Rectal smooth muscle tissue (tissue), 1 donor: Measurements from ENCODE around the gene ASIC2.

ENCODE experiments used
- H3K27ac ChIP-seq: one replicate; pipeline ENCODE4 v1.7.0; 2013; ENCODE audit warnings: low read depth, low read length, inconsistent platforms
- H3K27me3 ChIP-seq: one replicate; pipeline ENCODE4 v1.7.0; 2013; ENCODE audit warnings: low read length; ENCODE audit not compliant: control insufficient read depth, insufficient read depth
- H3K36me3 ChIP-seq: one replicate; pipeline ENCODE4 v1.7.0; 2013; ENCODE audit warnings: low read length; ENCODE audit not compliant: control insufficient read depth, insufficient read depth
- H3K4me1 ChIP-seq: one replicate; pipeline ENCODE4 v1.7.0; 2013; ENCODE audit warnings: low read length; ENCODE audit not compliant: control insufficient read depth, insufficient read depth
- H3K4me3 ChIP-seq: one replicate; pipeline ENCODE4 v1.7.0; 2013; ENCODE audit warnings: low read length
- H3K9ac ChIP-seq: one replicate; pipeline ENCODE4 v1.7.0; 2013; ENCODE audit warnings: low read length

Gene ASIC2

GRCh38 chr17:33209671-33210070 is 83.4 kb downstream of the ASIC2 start:
- H3K27me3 ChIP-seq = no peaks in the 10 kb centered on the region
- no peak overlapping the region for H3K27ac ChIP-seq
- no peaks in the 10 kb centered on the region for H3K4me1 ChIP-seq
- no peak overlapping the region for H3K4me3 ChIP-seq
- no peak overlapping the region for H3K9ac ChIP-seq
- no peaks in the 10 kb centered on the region for H3K36me3 ChIP-seq

GRCh38 chr17:33207231-33207630 is 85.9 kb downstream of the ASIC2 start:
- no peaks in the 10 kb centered on the region for H3K36me3 ChIP-seq
- H3K27ac ChIP-seq = no peak overlapping the region
- H3K4me3 ChIP-seq = no peak overlapping the region
- H3K4me1 ChIP-seq = no peaks in the 10 kb centered on the region
- H3K9ac ChIP-seq = no peak overlapping the region
- no peaks in the 10 kb centered on the region for H3K27me3 ChIP-seq

GRCh38 chr17:33205552-33205951 is 87.5 kb downstream of the ASIC2 start:
- Histone ChIP-seq H3K9ac (no peak overlapping the region), H3K27ac (no peak overlapping the region), H3K4me3 (no peak overlapping the region), H3K4me1 (no peaks in the 10 kb centered on the region), H3K36me3 (no peaks in the 10 kb centered on the region), H3K27me3 (no peaks in the 10 kb centered on the region)

- Histone ChIP-seq H3K36me3 (no peaks in the 10 kb centered on the region), H3K4me3 (no peak overlapping the region), H3K27me3 (no peaks in the 10 kb centered on the region), H3K9ac (no peak overlapping the region), H3K27ac (no peak overlapping the region), H3K4me1 (no peaks in the 10 kb centered on the region)
Observed at GRCh38 chr17:33204701-33205100, 88.4 kb downstream of the ASIC2 start.

GRCh38 chr17:33204156-33204555 is 88.9 kb downstream of the ASIC2 start:
- Histone ChIP-seq H3K36me3 (no peaks in the 10 kb centered on the region), H3K4me1 (no peaks in the 10 kb centered on the region), H3K9ac (no peak overlapping the region), H3K4me3 (no peak overlapping the region), H3K27me3 (no peaks in the 10 kb centered on the region), H3K27ac (no peak overlapping the region)

- Histone ChIP-seq H3K4me3 (no peak overlapping the region), H3K9ac (no peak overlapping the region), H3K4me1 (no peaks in the 10 kb centered on the region), H3K36me3 (no peaks in the 10 kb centered on the region), H3K27ac (no peak overlapping the region), H3K27me3 (no peaks in the 10 kb centered on the region)
Observed at GRCh38 chr17:33202796-33203495, 90.1 kb downstream of the ASIC2 start.

GRCh38 chr17:33202021-33202420 is 91.1 kb downstream of the ASIC2 start:
- H3K27me3 ChIP-seq = no peaks in the 10 kb centered on the region
- H3K9ac ChIP-seq = no peak overlapping the region
- H3K4me3 ChIP-seq = no peak overlapping the region
- H3K36me3 ChIP-seq = no peaks in the 10 kb centered on the region
- H3K27ac ChIP-seq = no peak overlapping the region
- H3K4me1 ChIP-seq = no peaks in the 10 kb centered on the region

GRCh38 chr17:33201283-33201682 is 91.8 kb downstream of the ASIC2 start:
- Histone ChIP-seq H3K9ac (no peak overlapping the region), H3K4me1 (no peaks in the 10 kb centered on the region), H3K36me3 (no peaks in the 10 kb centered on the region), H3K4me3 (no peak overlapping the region), H3K27ac (no peak overlapping the region), H3K27me3 (no peaks in the 10 kb centered on the region)

GRCh38 chr17:33200587-33200986 is 92.5 kb downstream of the ASIC2 start:
- Histone ChIP-seq H3K4me1 (no peaks in the 10 kb centered on the region), H3K27ac (no peak overlapping the region), H3K9ac (no peak overlapping the region), H3K4me3 (no peak overlapping the region), H3K27me3 (no peaks in the 10 kb centered on the region), H3K36me3 (no peaks in the 10 kb centered on the region)

- H3K27me3 ChIP-seq = no peaks in the 10 kb centered on the region
- H3K9ac ChIP-seq = no peak overlapping the region
- H3K4me1 ChIP-seq = no peaks in the 10 kb centered on the region
- H3K36me3 ChIP-seq = no peaks in the 10 kb centered on the region
- H3K4me3 ChIP-seq = no peak overlapping the region
- H3K27ac ChIP-seq = no peak overlapping the region
Observed at GRCh38 chr17:33199571-33200510, 93.3 kb downstream of the ASIC2 start.

- Histone ChIP-seq H3K36me3 (no peaks in the 10 kb centered on the region), H3K4me3 (no peak overlapping the region), H3K27ac (no peak overlapping the region), H3K4me1 (no peaks in the 10 kb centered on the region), H3K9ac (no peak overlapping the region), H3K27me3 (no peaks in the 10 kb centered on the region)
Observed at GRCh38 chr17:33198954-33199353, 94.1 kb downstream of the ASIC2 start.

GRCh38 chr17:33197342-33197741 is 95.8 kb downstream of the ASIC2 start:
- no peak overlapping the region for H3K9ac ChIP-seq
- H3K27me3 ChIP-seq = no peaks in the 10 kb centered on the region
- no peak overlapping the region for H3K4me3 ChIP-seq
- H3K36me3 ChIP-seq = no peaks in the 10 kb centered on the region
- no peaks in the 10 kb centered on the region for H3K4me1 ChIP-seq
- H3K27ac ChIP-seq = no peak overlapping the region
